Calu3 (cell line): ENCODE results near the gene PPL. TPM values are rescaled to one million over a fixed set of nuclear protein-coding genes. Genes with fewer than 3 reads are reported as not detected.
A peak's percentile ranks its signal among the peaks of the same experiment; 100 is the strongest.

Experiments
- BruUV-seq: library from RNA; stranded (reverse); fragments of 400-500 nt; replicated peaks from 2 replicates; lab custom pipeline; 2021; lab: Mats Ljungman, UMichigan
- CTCF ChIA-PET: fragments of 300-600 bp; sonication (Branson Sonifier 250); formaldehyde crosslinking; loops from one replicate; lab custom pipeline; 2022; ENCODE audit warnings: antibody characterized with exemption; lab: Charles Lee
- DNase-seq: peaks from one replicate; pipeline ENCODE4 v3.0.0; 2022
- H3K27ac Mint-ChIP-seq: one replicate; pipeline ENCODE4 v1.8.0; 2022; ENCODE audit warnings: mixed read lengths; ENCODE audit not compliant: unreplicated experiment
- H3K27me3 Mint-ChIP-seq: one replicate; pipeline ENCODE4 v1.8.0; 2022; ENCODE audit warnings: mixed read lengths; ENCODE audit not compliant: unreplicated experiment
- H3K36me3 Mint-ChIP-seq: one replicate; pipeline ENCODE4 v1.8.0; 2022; ENCODE audit warnings: mild to moderate bottlenecking, moderate library complexity, mixed read lengths; ENCODE audit not compliant: insufficient read depth, unreplicated experiment
- H3K4me1 Mint-ChIP-seq: one replicate; pipeline ENCODE4 v1.8.0; 2022; ENCODE audit warnings: mild to moderate bottlenecking, low read depth, mixed read lengths; ENCODE audit not compliant: unreplicated experiment
- H3K4me3 Mint-ChIP-seq: one replicate; pipeline ENCODE4 v1.8.0; 2022; ENCODE audit warnings: mild to moderate bottlenecking, low read depth, moderate library complexity, mixed read lengths; ENCODE audit not compliant: unreplicated experiment
- H3K9me3 Mint-ChIP-seq: one replicate; pipeline ENCODE4 v1.8.0; 2022; ENCODE audit warnings: low read depth, mixed read lengths; ENCODE audit not compliant: unreplicated experiment
- intact Hi-C: fragments of 100-400 bp; cut with micrococcal nuclease; formaldehyde crosslinking; loops from one replicate; pipeline ENCODE4 v1.10.0; 2022; ENCODE audit not compliant: unreplicated experiment
- total RNA-seq: library from RNA; stranded (reverse); gene quantifications from 2 replicates; pipeline ENCODE4 v1.2.3, GENCODE V29; 2022
- TF ChIP-seq, protein P1 (sequence below): fragments of 200-600 bp; IDR thresholded peaks from one replicate; pipeline ENCODE4 v1.8.0; 2022; ENCODE audit warnings: antibody characterized with exemption; ENCODE audit not compliant: unreplicated experiment

PPL gene
- total RNA-seq, 1 experiment from 2014 or later, result 75.0 TPM

DNA sequence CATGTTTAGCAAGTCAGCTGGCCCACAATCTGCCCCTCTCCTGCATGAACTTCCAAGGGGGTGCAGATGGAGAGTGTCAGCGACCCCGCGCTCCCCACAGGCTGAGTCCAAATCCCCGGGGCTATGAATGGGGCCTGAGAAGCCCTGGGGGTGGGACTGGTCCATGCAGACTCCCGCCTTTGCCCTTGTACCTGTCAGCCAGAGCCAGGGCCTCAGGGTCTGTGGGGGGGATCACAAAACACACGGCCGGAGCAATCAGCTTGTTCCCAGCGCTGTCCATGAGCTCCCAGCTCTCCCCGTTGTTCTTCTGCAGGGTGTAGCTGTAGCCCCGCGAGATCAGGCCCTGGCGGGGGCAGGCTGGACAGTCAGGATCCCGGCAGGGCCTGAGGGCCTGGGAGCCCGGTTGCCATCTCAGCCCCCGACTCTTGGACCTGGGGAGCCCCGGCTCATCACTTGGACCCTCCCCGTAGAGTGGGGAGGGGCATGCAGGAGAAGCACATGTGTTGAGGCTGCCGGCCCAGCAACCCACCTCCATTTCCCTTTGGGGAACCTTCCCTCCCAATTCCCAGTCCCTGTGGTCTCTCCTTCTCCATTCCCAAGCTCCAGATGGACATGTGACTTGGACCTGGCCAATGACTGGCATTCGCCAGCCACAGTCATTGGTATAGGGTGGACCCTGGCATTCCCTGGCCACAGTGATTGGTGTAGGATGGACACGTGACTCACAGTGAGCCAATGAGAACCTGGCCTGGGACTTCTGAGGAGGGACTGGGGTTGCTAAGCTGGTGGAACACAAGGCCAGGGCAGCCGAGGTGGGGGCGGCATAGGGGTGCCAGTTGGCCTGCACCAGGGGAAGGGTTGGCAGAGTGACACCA lies 42.4 kb downstream of the PPL start:
- H3K27me3 Mint-ChIP-seq, result no peaks in the 10 kb centered on the region
- no peaks in the 10 kb centered on the region for H3K4me1 Mint-ChIP-seq
- peaks cover 79% of the 10 kb centered on the region for H3K36me3 Mint-ChIP-seq
- no peak overlapping the region for H3K4me3 Mint-ChIP-seq
- intact Hi-C loops, result no loop called here
- peak overlapping the region; percentile 58 for H3K27ac Mint-ChIP-seq
- H3K9me3 Mint-ChIP-seq, result no peaks in the 10 kb centered on the region
- no peak for DNase-seq
- BruUV-seq, result no TSS peak
- TF ChIP-seq, protein P1, sequence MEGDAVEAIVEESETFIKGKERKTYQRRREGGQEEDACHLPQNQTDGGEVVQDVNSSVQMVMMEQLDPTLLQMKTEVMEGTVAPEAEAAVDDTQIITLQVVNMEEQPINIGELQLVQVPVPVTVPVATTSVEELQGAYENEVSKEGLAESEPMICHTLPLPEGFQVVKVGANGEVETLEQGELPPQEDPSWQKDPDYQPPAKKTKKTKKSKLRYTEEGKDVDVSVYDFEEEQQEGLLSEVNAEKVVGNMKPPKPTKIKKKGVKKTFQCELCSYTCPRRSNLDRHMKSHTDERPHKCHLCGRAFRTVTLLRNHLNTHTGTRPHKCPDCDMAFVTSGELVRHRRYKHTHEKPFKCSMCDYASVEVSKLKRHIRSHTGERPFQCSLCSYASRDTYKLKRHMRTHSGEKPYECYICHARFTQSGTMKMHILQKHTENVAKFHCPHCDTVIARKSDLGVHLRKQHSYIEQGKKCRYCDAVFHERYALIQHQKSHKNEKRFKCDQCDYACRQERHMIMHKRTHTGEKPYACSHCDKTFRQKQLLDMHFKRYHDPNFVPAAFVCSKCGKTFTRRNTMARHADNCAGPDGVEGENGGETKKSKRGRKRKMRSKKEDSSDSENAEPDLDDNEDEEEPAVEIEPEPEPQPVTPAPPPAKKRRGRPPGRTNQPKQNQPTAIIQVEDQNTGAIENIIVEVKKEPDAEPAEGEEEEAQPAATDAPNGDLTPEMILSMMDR, result no peak
- CTCF ChIA-PET, result interaction anchor here (1.1 kb wide), 1 partner anchor 62 kb away, joined by 3 read pairs; no protein-coding TSS in a partner anchor

DNA sequence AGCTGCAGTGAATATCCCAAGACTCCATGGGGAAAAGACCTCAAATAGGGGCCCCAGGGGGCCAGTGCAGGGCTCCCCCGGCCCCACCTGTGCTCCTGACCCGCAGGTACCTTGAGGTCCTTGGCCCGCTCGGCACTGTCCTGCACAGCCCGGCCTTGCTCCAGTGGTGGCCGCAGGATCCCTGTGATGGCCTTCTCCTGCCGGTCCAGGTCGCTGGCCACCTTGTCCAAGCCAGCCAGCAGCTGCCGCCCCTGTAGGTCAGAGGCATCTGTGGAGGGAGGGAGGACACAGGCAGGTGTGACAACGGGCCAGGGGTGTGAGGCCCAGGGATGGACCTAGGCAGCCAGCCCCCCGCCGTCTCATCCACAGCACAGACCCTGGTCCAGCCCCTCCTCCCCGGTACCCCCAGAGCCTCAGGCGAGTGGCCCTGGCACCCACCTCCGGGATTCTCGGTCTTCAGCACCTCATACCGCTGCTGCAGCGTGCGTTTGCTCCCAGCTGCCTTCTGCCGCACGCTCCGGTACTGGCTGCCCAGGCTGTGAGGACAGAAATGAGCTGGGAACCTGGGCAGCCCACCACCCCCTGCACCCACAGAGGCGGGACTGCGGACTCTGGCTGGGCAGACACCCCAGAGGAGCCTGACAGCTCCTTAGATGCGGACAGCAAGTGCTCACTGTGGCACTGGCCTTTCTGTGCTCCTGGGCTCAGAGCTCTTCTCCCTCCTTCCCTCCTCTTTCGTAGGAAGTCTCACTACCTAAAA lies 43.7 kb downstream of the PPL start:
- DNase-seq, result no peak
- intact Hi-C loops, result no loop called here
- CTCF ChIA-PET, result no interaction called here
- BruUV-seq, result no TSS peak
- no peaks in the 10 kb centered on the region for H3K27me3 Mint-ChIP-seq
- H3K9me3 Mint-ChIP-seq, result no peaks in the 10 kb centered on the region
- H3K4me3 Mint-ChIP-seq, result no peak overlapping the region
- H3K27ac Mint-ChIP-seq, result no peak overlapping the region
- TF ChIP-seq, protein P1, result no peak
- H3K4me1 Mint-ChIP-seq, result no peaks in the 10 kb centered on the region
- H3K36me3 Mint-ChIP-seq, result peaks cover 85% of the 10 kb centered on the region

DNA sequence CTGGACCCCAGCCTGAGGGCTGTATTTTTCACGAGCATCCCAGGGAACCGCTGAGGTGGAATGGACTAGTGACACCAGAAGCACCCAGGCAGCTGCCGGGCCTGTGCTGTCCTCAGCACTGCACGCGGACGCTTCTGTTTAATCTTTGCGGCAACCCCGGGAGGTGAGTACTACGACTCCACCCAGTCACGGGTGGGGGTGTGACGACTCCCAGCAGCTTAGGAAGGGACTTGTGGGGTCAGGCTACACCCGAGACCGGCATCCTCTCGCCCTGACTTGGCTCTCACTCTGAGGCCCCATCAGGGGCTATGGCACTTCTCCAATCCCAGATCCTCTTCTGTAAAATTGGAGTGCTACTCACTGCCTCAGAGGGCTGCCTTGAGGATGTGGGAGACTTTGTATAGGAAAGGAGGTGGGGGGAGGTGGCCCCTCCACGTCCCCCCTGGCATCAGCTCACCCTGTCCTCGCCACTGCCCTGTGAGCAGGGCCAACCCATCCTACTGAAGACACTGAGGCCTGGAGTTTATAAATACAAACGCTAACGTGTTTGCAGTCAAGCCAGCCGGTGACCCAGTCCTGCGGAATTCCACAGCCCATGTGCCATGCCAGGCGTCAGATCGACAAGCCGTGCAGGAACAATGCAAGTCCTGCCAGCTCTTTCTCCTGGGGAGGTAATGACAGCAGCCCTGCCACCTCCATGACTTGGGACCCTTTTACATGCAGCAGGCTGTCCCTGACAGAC lies 44.4 kb downstream of the PPL start:
- CTCF ChIA-PET, result no interaction called here
- BruUV-seq, result no TSS peak
- TF ChIP-seq, protein P1, result no peak
- Mint-ChIP-seq H3K27ac (no peak overlapping the region), H3K36me3 (peaks cover 86% of the 10 kb centered on the region), H3K9me3 (no peaks in the 10 kb centered on the region), H3K4me1 (no peaks in the 10 kb centered on the region), H3K4me3 (no peak overlapping the region), H3K27me3 (no peaks in the 10 kb centered on the region)
- DNase-seq, result no peak
- intact Hi-C loops, result no loop called here

DNA sequence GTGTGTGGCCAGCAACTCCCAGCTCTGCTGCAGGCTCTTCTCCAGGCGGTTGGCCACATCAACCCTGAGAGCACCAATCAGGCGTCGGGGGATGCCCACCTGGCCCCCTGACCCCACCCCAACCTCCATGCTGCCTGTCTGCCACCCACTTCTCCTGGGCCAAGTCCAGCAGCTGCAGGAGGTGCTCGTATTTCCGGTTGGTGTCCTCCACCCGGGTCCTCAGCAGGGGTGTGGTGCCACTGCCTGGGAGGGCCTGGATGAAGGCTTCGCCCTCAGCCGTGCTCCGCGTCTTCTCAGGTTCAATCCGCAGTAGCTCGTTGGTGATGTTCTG lies 45.1 kb downstream of the PPL start:
- Mint-ChIP-seq H3K4me3 (no peak overlapping the region), H3K36me3 (peaks cover 87% of the 10 kb centered on the region), H3K27me3 (no peaks in the 10 kb centered on the region), H3K27ac (no peak overlapping the region), H3K4me1 (no peaks in the 10 kb centered on the region), H3K9me3 (no peaks in the 10 kb centered on the region)
- intact Hi-C loops, result no loop called here
- BruUV-seq, result no TSS peak
- CTCF ChIA-PET, result no interaction called here
- DNase-seq, result no peak
- TF ChIP-seq, protein P1, result no peak
